ENCODE results near the gene DSTN.
"Not testable (repeated sequence)": the region's sequence is repeated elsewhere in the genome, so short reads cannot be mapped to it uniquely, and the experiment has no call there.

The DSTN gene

GRCh38 chr20:17653835-17654648 lies 84.2 kb downstream of the DSTN start:
- no peak for DNase-seq

DNA sequence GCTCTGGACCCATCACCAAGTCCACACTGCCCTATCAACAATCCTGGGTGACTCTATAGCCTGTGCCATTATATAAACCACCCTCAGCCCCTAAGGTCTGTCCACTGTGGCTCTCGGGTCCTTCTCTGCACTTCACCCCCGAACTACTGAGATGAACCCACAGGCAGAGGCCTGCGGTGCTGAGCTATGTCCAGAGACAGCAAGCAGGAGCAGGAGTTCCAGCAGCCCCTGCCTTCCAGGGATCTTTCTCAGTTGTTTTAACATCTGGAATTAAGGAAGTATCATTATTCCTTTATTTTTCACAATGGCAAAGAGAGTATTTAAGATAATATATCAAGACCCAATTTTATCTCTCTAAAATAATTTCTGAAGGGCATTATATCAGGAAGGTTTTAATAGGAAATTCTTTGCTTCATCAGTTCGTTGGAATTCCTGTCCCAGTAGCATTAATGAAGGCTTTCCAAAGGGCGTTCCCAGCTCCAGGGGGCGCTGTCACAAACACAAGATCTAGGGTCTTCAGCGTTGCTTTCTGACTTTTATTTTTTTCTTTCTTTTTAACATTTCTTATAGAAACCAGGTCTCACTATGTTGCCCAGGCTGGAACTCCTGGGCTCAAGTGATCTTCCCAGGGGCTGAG lies 84.9 kb downstream of the DSTN start:
- peak; percentile 66 for DNase-seq

GRCh38 chr20:17655286-17655651 lies 85.4 kb downstream of the DSTN start:
- no peak for DNase-seq

GRCh38 chr20:17655865-17656479 lies 86.1 kb downstream of the DSTN start:
- DNase-seq, result no peak

GRCh38 chr20:17657079-17657825 lies 87.4 kb downstream of the DSTN start:
- DNase-seq, result no peak

GRCh38 chr20:17657898-17658647 lies 88.2 kb downstream of the DSTN start:
- no peak for DNase-seq

DNA sequence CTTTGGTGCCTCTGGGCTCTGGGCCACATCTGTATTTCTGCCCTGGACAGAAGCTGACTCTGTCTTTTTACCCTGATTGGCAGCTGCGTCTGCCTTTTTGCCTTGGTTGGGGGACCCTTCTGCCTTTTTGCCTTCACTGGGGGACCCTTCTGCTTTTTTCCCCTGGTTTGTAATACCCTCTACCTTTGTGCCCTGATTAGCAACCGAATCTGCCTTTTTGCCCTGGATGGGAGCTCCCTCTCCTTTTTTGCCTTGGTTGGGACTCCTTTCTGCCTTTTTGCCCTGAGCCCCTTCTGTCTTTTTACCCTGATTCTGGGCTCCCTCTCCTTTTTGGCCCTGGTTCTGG lies 88.7 kb downstream of the DSTN start:
- DNase-seq, result no peak

DNA sequence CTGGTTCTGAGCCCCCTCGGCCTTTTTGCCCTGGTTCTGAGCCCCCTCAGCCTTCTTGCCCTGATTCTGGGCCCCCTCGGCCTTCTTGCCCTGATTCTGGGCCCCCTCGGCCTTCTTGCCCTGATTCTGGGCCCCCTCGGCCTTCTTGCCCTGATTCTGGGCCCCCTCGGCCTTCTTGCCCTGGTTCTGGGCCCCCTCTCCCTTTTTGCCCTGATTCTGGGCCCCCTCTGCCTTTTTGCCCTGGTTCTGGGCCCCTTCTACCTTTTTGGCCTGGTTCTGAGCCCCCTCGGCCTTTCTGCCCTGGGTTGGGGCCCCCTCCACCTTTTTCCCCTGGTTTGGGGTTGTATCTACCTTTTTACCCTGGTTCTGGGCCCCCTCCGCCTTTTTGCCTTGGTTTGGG lies 89.5 kb downstream of the DSTN start:
- not testable (repeated sequence) for DNase-seq

Data from eye (tissue), 1 donor.